T-helper 17 cell (primary cell): ENCODE results near the gene DTNBP1. TPM values are rescaled to one million over a fixed set of nuclear protein-coding genes. Genes with fewer than 3 reads are reported as not detected.

Source experiments
- ATAC-seq: fragments of 150-1000 bp; cut with Tn5 transposase; 2 replicates; pipeline ENCODE4 v1.10.0; 2021; ENCODE audit warnings: mild to moderate bottlenecking, moderate library complexity
- DNase-seq, 3 donors: peaks; one replicate each; pipeline versions ENCODE4 v3.0.0 to v3.0.0-alpha.2; 2020 to 2021
- H3K9me3 ChIP-seq: one replicate; pipeline ENCODE4 v1.7.0; 2013; ENCODE audit warnings: low read length, mild to moderate bottlenecking; ENCODE audit not compliant: control insufficient read depth, poor library complexity, severe bottlenecking
- H3K27ac Mint-ChIP-seq: one replicate; pipeline ENCODE4 v1.8.0; 2022; ENCODE audit warnings: mild to moderate bottlenecking, moderate library complexity, mixed read lengths
- H3K27me3 Mint-ChIP-seq: one replicate; pipeline ENCODE4 v1.8.0; 2022; ENCODE audit warnings: mixed read lengths
- H3K36me3 Mint-ChIP-seq: one replicate; pipeline ENCODE4 v1.8.0; 2022; ENCODE audit warnings: low read depth, mixed read lengths
- H3K4me1 Mint-ChIP-seq: one replicate; pipeline ENCODE4 v1.8.0; 2022; ENCODE audit warnings: mild to moderate bottlenecking, mixed read lengths
- H3K4me3 Mint-ChIP-seq: one replicate; pipeline ENCODE4 v1.8.0; 2022; ENCODE audit warnings: mild to moderate bottlenecking, moderate library complexity, mixed read lengths
- total RNA-seq, 4 donors: library from RNA in 2 of 4; stranded (reverse) in 2 of 4; gene quantifications; one replicate each; pipeline ENCODE4 v1.2.3 and lab custom pipeline; 2022 to 2026

DTNBP1 gene
- total RNA-seq, 2 donors from 2014 or later, result 16.1 to 18.4 TPM

DNA sequence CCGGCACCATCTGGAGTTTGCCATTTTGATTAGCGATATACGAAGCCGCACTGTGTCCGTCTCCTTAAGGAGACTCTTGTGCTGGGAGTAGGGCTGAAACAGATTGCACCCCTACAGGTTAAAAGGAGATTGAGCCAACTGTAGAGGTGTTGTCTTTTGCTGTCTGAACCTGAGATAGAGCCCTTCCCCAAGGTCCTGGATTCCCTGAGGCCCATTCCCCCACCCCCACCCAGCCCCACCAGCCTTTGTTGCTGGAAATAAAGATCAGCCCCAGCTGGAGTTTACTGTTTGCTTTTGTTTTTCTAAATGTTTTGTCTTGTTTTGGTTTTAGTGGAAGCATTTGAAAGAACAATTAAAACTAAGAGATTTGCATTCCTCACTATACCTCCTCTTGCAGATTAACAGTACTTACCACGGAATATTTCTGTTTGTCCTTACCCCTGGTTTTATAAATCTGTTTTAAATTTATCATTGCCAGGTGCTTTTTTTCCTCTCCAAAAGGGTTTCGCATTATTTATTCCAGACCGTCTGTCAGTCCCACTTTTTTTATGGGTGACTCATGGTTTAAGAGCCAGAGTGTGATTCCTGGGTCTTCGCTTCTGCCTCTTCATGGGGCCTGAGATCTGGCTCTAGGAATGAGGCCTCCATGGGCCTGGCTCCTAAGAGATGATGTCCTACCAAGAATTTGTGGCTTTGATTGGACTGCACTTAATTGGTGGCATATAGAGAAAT is 169.2 kb downstream of the DTNBP1 start:
- Mint-ChIP-seq H3K4me1 (peaks cover 15% of the 10 kb centered on the region), H3K4me3 (no peak overlapping the region), H3K27me3 (no peaks in the 10 kb centered on the region), H3K36me3 (no peaks in the 10 kb centered on the region), H3K27ac (no peak overlapping the region)
- no peaks in the 10 kb centered on the region for H3K9me3 ChIP-seq
- DNase-seq (no peak), ATAC-seq (no peak)

DNA sequence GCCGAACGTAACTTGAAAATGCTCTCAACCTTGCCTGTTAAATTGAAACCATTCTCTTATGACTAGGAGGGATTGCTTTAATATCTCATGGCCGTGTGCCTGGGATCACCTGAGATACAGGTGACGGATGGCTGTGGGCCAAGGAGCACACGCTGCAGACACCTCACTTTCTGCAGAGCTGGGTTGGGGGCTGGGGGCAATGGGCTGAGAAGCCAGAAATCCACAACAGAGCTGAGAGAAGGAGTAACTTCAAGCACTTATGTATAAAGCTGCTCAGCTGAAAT is 170.9 kb downstream of the DTNBP1 start:
- H3K4me1 Mint-ChIP-seq, result peaks cover 17% of the 10 kb centered on the region
- H3K36me3 Mint-ChIP-seq, result peaks cover 3% of the 10 kb centered on the region

DNA sequence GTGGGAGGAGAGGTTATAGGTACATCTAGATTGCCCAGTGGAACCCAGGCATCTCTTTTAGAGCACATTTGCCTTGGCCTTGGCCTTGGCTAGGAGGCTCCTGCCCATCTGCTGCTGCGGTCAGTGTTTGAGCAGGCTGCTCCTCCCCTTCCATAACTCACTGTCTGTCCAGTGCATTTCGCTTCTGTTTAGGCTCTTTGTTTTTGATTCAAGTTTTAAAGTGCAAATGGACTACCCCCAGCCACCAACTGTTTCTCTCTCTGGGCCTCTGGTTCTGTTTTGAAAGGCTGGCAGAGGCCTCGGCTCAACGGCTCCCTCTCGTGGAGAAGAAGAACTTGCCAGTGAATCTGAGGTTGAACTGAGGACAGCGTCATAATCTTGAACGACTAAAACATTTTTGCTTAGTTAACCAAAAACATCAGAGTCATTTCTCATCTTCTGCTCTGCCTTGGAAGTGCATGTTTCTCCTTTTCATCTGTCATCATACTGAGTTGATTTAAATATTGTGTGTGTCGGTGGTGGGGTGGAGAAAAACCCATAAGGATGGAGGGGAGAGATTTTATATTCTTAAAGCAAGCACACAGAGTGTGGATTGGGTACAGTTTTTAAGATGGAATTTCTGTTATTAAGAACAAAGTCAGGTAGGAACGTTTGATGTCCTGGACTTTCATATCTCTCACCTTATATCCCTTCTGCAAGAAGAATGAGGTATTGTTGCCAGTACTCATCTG is 171.4 kb downstream of the DTNBP1 start:
- peak; percentile 88 for ATAC-seq
- Mint-ChIP-seq H3K4me1 (peaks cover 20% of the 10 kb centered on the region), H3K27me3 (no peaks in the 10 kb centered on the region), H3K36me3 (peaks cover 5% of the 10 kb centered on the region), H3K4me3 (no peak overlapping the region), H3K27ac (peak overlapping the region; percentile 19)
- peak in 2 of 3 donors; percentile 22 to 66 for DNase-seq
- H3K9me3 ChIP-seq, result no peaks in the 10 kb centered on the region

More for the DNA sequence above, 170.9 kb downstream of the DTNBP1 start:
- ATAC-seq (no peak), DNase-seq (no peak)
- H3K9me3 ChIP-seq, result no peaks in the 10 kb centered on the region
- H3K27ac Mint-ChIP-seq, result no peak overlapping the region
- no peaks in the 10 kb centered on the region for H3K27me3 Mint-ChIP-seq
- no peak overlapping the region for H3K4me3 Mint-ChIP-seq

DNA sequence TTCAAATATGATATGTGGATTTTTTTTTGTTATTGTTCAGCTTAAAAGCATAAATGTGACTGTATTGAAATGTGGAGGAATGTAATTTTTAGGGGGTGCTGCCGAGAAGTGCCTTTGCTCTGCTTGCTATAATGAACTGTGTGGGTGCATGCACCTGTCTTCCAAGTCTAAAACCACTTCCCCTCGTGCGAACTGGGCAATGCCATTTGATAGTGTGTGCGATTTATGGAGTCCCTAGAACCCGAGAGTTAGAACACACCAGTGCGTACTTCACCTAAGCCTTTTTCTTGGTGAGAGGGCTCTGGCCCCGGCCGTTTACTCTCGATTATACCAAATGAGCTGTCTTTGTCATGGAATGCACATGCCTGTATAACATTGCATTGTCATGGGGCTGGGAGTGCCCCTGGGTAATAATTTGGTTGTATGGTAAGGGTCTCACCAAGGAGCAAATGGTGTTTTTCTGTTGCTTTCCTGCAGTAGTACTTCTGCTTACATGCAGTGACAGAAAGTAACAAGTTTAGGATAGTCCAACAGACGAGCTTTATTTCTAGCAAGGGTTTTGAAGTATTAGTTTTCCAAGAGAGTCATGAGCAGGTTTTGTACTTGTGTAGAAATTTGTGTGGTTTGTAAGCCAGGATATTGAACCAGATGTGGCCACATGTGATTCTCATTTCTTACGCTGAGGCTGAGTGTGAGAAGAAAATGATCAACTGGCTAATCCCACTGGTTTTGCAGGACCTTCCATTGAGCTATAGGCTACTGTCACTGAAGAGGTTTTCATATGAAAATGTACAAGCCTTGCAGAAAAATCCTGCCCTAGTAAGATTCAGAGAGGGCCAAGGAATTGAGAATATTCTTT is 172.4 kb downstream of the DTNBP1 start:
- peaks cover 22% of the 10 kb centered on the region for H3K4me1 Mint-ChIP-seq
- H3K27me3 Mint-ChIP-seq, result no peaks in the 10 kb centered on the region
- no peak for DNase-seq
- ATAC-seq, result no peak
- peak overlapping the region; percentile 68 for H3K27ac Mint-ChIP-seq
- H3K36me3 Mint-ChIP-seq, result peaks cover 5% of the 10 kb centered on the region
- no peaks in the 10 kb centered on the region for H3K9me3 ChIP-seq
- H3K4me3 Mint-ChIP-seq, result no peak overlapping the region

DNA sequence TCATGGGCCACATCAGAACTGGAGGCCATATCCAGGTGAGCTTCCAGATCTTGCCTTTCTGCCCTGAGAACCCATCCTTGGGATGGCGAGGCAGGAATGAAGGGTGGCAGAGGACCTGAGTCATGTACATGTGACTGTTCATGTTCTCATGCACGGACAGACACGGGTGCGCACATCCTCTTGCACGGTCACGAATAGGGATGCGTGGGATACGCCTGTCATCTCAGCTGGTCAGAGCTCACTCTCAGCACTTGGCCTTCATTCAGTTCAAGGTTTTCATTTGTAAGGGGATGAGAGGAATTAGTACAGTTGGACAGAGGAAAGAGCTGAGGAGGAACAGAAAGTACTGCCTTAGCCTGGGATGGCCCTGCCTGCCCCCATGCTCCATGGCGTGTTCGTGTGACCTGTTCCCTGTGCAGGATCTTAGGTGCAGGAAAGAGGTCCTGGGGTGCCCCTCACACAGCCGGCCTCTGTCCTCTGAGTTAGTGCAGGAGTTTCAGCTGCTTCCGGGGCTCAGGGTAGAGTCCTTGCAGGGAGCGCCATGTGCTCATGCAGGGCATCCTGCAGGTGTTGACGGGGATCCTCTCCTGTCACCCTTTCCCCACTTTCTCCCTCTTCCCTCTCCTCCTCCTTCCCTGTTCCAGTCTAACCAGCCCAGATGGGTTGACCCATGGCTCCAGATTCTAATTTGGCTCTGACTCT is 173.4 kb downstream of the DTNBP1 start:
- DNase-seq, result no peak
- H3K9me3 ChIP-seq, result no peaks in the 10 kb centered on the region
- H3K27ac Mint-ChIP-seq, result peak overlapping the region; percentile 68
- peaks cover 5% of the 10 kb centered on the region for H3K36me3 Mint-ChIP-seq
- ATAC-seq, result no peak
- peaks cover 25% of the 10 kb centered on the region for H3K4me1 Mint-ChIP-seq
- no peaks in the 10 kb centered on the region for H3K27me3 Mint-ChIP-seq
- no peak overlapping the region for H3K4me3 Mint-ChIP-seq

DNA sequence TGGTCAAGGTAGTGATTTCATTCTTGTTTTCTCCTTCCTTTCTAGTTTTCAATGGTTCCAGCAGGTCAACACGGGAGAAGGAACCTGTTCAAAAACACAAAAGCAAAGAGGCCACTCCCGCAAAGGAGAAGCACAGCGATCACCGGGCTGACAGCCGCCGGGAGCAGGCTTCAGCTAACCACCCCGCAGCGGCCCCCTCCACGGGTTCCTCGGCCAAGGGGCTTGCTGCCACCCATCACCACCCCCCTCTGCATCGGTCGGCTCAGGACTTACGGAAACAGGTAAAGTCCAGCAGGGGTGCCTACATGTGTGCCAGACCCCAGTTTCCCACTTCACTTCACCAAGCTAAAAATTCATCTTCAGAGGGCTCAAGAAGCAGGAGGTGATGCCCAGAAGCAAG is 175.6 kb downstream of the DTNBP1 start:
- Mint-ChIP-seq H3K4me3 (no peak overlapping the region), H3K27ac (no peak overlapping the region), H3K4me1 (peaks cover 30% of the 10 kb centered on the region), H3K27me3 (no peaks in the 10 kb centered on the region), H3K36me3 (peaks cover 5% of the 10 kb centered on the region)
- H3K9me3 ChIP-seq, result no peaks in the 10 kb centered on the region
- ATAC-seq (no peak), DNase-seq (no peak)

DNA sequence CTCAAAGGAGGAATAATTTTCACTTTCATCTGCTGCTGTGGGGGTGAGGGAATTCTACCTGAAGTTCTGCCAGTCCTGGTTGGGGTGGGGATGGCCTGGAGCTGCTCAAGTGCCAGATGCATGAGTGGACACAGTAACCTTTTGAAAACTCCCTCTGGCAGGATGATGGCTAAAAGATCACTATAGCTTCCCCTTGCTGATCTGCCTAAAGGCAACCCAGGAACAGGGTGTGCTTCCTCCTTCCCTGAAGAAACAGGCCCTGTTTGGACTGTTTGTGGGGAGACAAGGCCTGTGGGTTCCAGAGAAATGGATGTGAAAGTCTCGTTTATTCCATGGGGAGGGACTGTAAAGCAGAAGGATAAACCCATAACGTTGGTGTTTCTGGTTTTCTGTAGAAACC is 176.9 kb downstream of the DTNBP1 start:
- DNase-seq (no peak), ATAC-seq (no peak)
- H3K9me3 ChIP-seq, result no peaks in the 10 kb centered on the region
- Mint-ChIP-seq H3K36me3 (peaks cover 5% of the 10 kb centered on the region), H3K27ac (peak overlapping the region; percentile 81), H3K4me3 (no peak overlapping the region), H3K4me1 (peaks cover 32% of the 10 kb centered on the region), H3K27me3 (no peaks in the 10 kb centered on the region)

DNA sequence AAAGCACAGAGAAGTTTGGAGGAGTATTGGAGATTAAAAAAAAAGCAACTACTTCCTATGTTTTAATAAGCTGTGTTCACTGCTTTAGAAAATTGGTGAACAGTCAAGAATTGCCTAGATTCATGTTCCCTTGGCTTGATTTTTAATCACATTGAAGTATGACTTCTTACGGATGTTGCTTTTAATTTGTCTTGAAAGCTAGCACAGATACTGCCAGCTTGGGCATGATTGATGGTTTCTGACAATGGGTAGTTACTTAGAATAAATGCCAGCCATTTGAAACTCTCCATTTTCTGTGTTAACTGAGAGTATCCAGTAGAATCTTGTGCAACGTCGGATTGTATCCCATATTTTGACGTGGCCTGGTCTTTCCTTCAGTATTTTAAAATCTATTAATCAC is 178.0 kb downstream of the DTNBP1 start:
- H3K4me3 Mint-ChIP-seq, result no peak overlapping the region
- DNase-seq, result no peak
- H3K9me3 ChIP-seq, result no peaks in the 10 kb centered on the region
- peaks cover 5% of the 10 kb centered on the region for H3K36me3 Mint-ChIP-seq
- no peak for ATAC-seq
- peaks cover 32% of the 10 kb centered on the region for H3K4me1 Mint-ChIP-seq
- no peak overlapping the region for H3K27ac Mint-ChIP-seq
- H3K27me3 Mint-ChIP-seq, result no peaks in the 10 kb centered on the region

DNA sequence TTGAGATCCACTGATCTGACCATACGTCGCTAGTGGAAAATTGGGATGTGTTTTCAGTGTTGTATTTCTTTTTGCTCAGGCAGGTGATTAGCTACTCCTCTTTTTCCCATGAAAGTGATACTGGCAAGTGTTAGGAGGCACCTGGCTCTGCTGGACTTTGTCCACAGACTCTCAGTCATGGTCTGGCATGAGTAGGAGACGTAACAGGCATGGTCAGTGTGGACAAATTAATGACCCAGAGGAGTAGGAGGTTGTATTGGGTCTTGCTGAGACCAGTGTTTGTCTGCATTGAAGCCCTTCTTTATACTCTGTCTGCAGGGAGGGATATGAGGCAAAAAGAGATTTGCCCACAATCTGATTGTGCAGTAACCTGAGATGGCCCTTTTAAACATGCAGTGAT is 178.7 kb downstream of the DTNBP1 start:
- no peaks in the 10 kb centered on the region for H3K9me3 ChIP-seq
- Mint-ChIP-seq H3K36me3 (peaks cover 5% of the 10 kb centered on the region), H3K27ac (no peak overlapping the region), H3K27me3 (no peaks in the 10 kb centered on the region), H3K4me1 (peaks cover 28% of the 10 kb centered on the region), H3K4me3 (no peak overlapping the region)
- DNase-seq (no peak), ATAC-seq (no peak)

DNA sequence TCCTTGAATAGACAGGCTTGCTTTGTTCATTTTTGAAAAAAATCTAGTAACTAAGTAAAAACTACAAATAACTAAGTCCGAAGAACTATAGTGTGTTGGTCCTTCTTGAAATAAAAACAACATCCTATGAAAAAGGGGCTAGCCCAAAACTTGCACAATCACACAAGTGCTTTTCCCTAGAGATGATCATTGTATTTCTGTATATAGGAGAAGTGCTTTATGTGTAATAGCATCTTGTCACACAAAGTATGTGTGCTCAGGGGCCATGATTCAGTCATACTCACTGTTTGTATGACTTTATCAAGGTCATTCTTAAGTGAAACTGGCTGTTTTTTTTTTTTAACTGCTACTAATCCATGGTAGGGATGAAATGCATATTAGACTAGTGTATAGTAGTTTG is 179.8 kb downstream of the DTNBP1 start:
- ATAC-seq, result no peak
- H3K27me3 Mint-ChIP-seq, result no peaks in the 10 kb centered on the region
- DNase-seq, result no peak
- H3K4me3 Mint-ChIP-seq, result no peak overlapping the region
- peaks cover 5% of the 10 kb centered on the region for H3K36me3 Mint-ChIP-seq
- H3K4me1 Mint-ChIP-seq, result peaks cover 29% of the 10 kb centered on the region
- no peaks in the 10 kb centered on the region for H3K9me3 ChIP-seq
- H3K27ac Mint-ChIP-seq, result no peak overlapping the region

DNA sequence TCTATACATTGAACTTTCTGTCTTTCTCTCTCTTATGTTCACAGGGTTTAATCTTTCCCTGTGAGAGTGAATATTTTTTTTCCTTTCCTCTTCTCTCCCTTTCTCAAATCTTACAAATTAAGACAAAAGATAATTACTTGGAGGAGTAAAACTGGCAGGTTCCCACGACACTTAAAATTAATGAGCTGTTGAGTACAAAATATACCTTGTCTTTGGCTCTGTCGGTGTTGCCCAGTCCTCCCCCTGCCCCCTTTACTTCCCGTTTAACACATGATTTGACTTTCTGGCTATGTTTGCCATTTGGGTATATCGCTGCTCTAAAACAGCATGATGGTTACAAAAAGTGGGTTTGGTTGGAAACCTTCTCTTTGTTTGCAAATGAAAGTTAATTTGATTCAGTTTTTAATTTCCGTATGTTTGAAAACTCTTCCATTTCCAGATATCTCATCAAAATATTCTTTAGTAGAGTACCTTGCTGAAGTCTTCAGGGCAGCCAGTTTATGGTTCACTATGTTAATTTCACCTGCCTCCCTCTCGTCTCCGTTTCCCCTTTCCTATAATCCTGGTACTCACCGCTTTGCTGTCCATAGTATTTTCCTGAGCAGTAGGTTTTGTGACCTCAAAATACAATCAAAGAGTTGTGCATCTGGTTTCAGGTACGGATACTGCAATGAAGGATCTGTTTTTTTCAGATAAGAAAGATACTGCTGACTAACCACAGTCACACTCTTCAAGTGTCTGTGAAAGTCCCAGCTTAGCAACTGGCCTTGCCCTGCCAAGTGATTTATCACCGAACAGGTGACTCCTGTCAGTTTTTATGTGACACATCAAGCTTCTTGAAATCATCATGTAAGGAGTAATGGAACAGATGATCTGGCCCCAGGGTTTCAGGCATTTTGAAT is 181.2 kb downstream of the DTNBP1 start:
- peak; percentile 42 for ATAC-seq
- peak overlapping the region; percentile 90 for H3K27ac Mint-ChIP-seq
- no peaks in the 10 kb centered on the region for H3K36me3 Mint-ChIP-seq
- DNase-seq, result no peak
- H3K9me3 ChIP-seq, result no peaks in the 10 kb centered on the region
- peaks cover 35% of the 10 kb centered on the region for H3K4me1 Mint-ChIP-seq
- H3K27me3 Mint-ChIP-seq, result no peaks in the 10 kb centered on the region
- H3K4me3 Mint-ChIP-seq, result no peak overlapping the region

DNA sequence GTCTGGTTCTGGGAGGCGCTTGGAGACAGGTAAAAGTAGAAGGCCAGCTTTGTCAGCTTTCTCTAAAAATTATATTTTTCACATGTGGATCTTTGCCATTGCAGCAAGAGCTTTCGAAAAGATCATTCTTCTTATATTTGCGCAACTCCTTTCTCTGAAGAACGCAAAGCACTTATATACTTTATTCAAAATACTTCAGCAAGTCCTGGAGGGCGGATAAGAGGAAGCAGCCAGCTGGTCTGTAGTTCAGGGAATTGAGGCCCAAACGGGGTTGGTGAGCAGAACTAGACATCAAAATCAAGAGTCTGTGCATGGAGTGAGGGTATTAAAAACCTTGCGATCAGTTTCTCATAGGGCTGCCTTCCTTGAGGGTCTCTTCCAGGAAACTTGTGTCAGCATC is 182.3 kb downstream of the DTNBP1 start:
- no peaks in the 10 kb centered on the region for H3K9me3 ChIP-seq
- DNase-seq (no peak), ATAC-seq (no peak)
- H3K4me3 Mint-ChIP-seq, result no peak overlapping the region
- peaks cover 38% of the 10 kb centered on the region for H3K4me1 Mint-ChIP-seq
- no peak overlapping the region for H3K27ac Mint-ChIP-seq
- peaks cover 2% of the 10 kb centered on the region for H3K36me3 Mint-ChIP-seq
- H3K27me3 Mint-ChIP-seq, result no peaks in the 10 kb centered on the region
